WTC11 (cell line): ENCODE measurements around the gene LRRN1. TPM values are rescaled to one million over a fixed set of nuclear protein-coding genes. Genes with fewer than 3 reads are reported as not detected.

Experiments
- ATAC-seq: fragments of 200-7000 bp; cut with Tn5 transposase; 2 replicates; pipeline ENCODE4 v1.10.0; 2021; ENCODE audit warnings: mild to moderate bottlenecking, moderate library complexity
- CTCF ChIA-PET: fragments of 300-600 bp; sonication (Branson Sonifier 250); formaldehyde crosslinking; loops from one replicate; lab custom pipeline; 2021; ENCODE audit warnings: antibody characterized with exemption; lab: Charles Lee
- POLR2A ChIA-PET: fragments of 350-600 bp; sonication (Branson Sonifier 250); formaldehyde crosslinking; loops from one replicate; lab custom pipeline; 2021; ENCODE audit warnings: antibody characterized with exemption; lab: Charles Lee
- DNase-seq: peaks from one replicate; pipeline ENCODE4 v3.0.0; 2021; ENCODE audit warnings: low spot score
- H3K27ac Mint-ChIP-seq: 2 replicates; pipeline ENCODE4 v1.8.0; 2021; ENCODE audit warnings: mixed read lengths
- H3K27me3 Mint-ChIP-seq: 2 replicates; pipeline ENCODE4 v1.8.0; 2021; ENCODE audit warnings: low read depth, mild to moderate bottlenecking, moderate library complexity, mixed read lengths
- H3K36me3 Mint-ChIP-seq: 2 replicates; pipeline ENCODE4 v1.8.0; 2021; ENCODE audit warnings: mixed read lengths
- H3K4me1 Mint-ChIP-seq: 2 replicates; pipeline ENCODE4 v1.8.0; 2022; ENCODE audit warnings: mixed read lengths
- H3K4me3 Mint-ChIP-seq: 2 replicates; pipeline ENCODE4 v1.8.0; 2021; ENCODE audit warnings: mild to moderate bottlenecking, moderate library complexity, mixed read lengths
- H3K9me3 Mint-ChIP-seq: 2 replicates; pipeline ENCODE4 v1.8.0; 2021; ENCODE audit warnings: mixed read lengths
- AFF4 ChIP-seq: sonication (generic); formaldehyde crosslinking; IDR thresholded peaks from 2 replicates; pipeline ENCODE4 v1.8.1; 2023; ENCODE audit warnings: mild to moderate bottlenecking, missing genetic modification reagents, borderline replicate concordance
- AR ChIP-seq: fragments of 250-450 bp; sonication (Bioruptor Pico); IDR thresholded peaks from 2 replicates; pipeline ENCODE4 v1.9.0; 2021; ENCODE audit warnings: mild to moderate bottlenecking
- CBFB ChIP-seq: sonication (generic); formaldehyde crosslinking; IDR thresholded peaks from 2 replicates; pipeline ENCODE4 v1.8.1; 2022; ENCODE audit warnings: mild to moderate bottlenecking, low read depth, missing genetic modification reagents
- CTCF ChIP-seq: fragments of 200-600 bp; IDR thresholded peaks from 2 replicates; pipeline ENCODE4 v1.8.0; 2022; ENCODE audit warnings: antibody characterized with exemption
- E2F4 ChIP-seq: sonication (generic); formaldehyde crosslinking; IDR thresholded peaks from 2 replicates; pipeline ENCODE4 v1.8.1; 2022; ENCODE audit warnings: low read depth, mild to moderate bottlenecking, moderate library complexity, missing genetic modification reagents, borderline replicate concordance
- ERG ChIP-seq: fragments of 250-450 bp; sonication (Bioruptor Pico); IDR thresholded peaks from 2 replicates; pipeline ENCODE4 v1.8.0; 2021; ENCODE audit warnings: mild to moderate bottlenecking
- ESRRA ChIP-seq: sonication (generic); formaldehyde crosslinking; IDR thresholded peaks from 2 replicates; pipeline ENCODE4 v1.8.1; 2022; ENCODE audit warnings: mild to moderate bottlenecking, missing genetic modification reagents, borderline replicate concordance
- FOXP4 ChIP-seq: sonication (generic); formaldehyde crosslinking; IDR thresholded peaks from 2 replicates; pipeline ENCODE4 v1.8.0; 2022; ENCODE audit warnings: mild to moderate bottlenecking, missing genetic modification reagents
- GABPB1 ChIP-seq: sonication (generic); formaldehyde crosslinking; IDR thresholded peaks from 2 replicates; pipeline ENCODE4 v1.8.1; 2023; ENCODE audit warnings: mild to moderate bottlenecking, missing genetic modification reagents
- JAZF1 ChIP-seq: fragments of 250-450 bp; sonication (Bioruptor Pico); IDR thresholded peaks from 2 replicates; pipeline ENCODE4 v1.9.0; 2021; ENCODE audit warnings: moderate library complexity, mild to moderate bottlenecking, inconsistent platforms
- KAT7 ChIP-seq: sonication (generic); formaldehyde crosslinking; IDR thresholded peaks from 2 replicates; pipeline ENCODE4 v1.8.1; 2023; ENCODE audit warnings: missing genetic modification reagents, mild to moderate bottlenecking, borderline replicate concordance
- MXD4 ChIP-seq: fragments of 250-450 bp; sonication (Bioruptor Pico); IDR thresholded peaks from 2 replicates; pipeline ENCODE4 v1.8.0; 2021; ENCODE audit warnings: mild to moderate bottlenecking, moderate library complexity, borderline replicate concordance
- NR1H2 ChIP-seq: sonication (generic); formaldehyde crosslinking; IDR thresholded peaks from 2 replicates; pipeline ENCODE4 v1.9.0; 2021; ENCODE audit warnings: mild to moderate bottlenecking, moderate library complexity, missing genetic modification reagents
- PREB ChIP-seq: sonication (generic); formaldehyde crosslinking; IDR thresholded peaks from 2 replicates; pipeline ENCODE4 v1.8.1; 2022; ENCODE audit warnings: mild to moderate bottlenecking, missing genetic modification reagents, moderate library complexity, borderline replicate concordance
- SOX15 ChIP-seq: fragments of 250-450 bp; sonication (Bioruptor Pico); IDR thresholded peaks from 2 replicates; pipeline ENCODE4 v1.9.0; 2021; ENCODE audit warnings: mild to moderate bottlenecking
- ZBTB21 ChIP-seq: sonication (generic); formaldehyde crosslinking; IDR thresholded peaks from 2 replicates; pipeline ENCODE4 v1.8.1; 2023; ENCODE audit warnings: mild to moderate bottlenecking, missing genetic modification reagents, borderline replicate concordance
- ZMAT4 ChIP-seq: fragments of 250-450 bp; sonication (Bioruptor Pico); IDR thresholded peaks from 2 replicates; pipeline ENCODE4 v1.9.0; 2021; ENCODE audit warnings: mild to moderate bottlenecking
- ZNF263 ChIP-seq: sonication (generic); formaldehyde crosslinking; IDR thresholded peaks from 2 replicates; pipeline ENCODE4 v1.8.1; 2022; ENCODE audit warnings: low read depth, mild to moderate bottlenecking, moderate library complexity, missing genetic modification reagents
- ZNF281 ChIP-seq: sonication (generic); formaldehyde crosslinking; IDR thresholded peaks from 2 replicates; pipeline ENCODE4 v1.8.0; 2023; ENCODE audit warnings: mild to moderate bottlenecking, missing genetic modification reagents
- total RNA-seq: library from RNA; stranded (reverse); gene quantifications from 3 replicates; pipeline ENCODE4 v1.2.3, GENCODE V29; 2021

The LRRN1 gene
- total RNA-seq, 1 experiment from 2014 or later, result 114 TPM

- no peak for DNase-seq
- ATAC-seq, result no peak
- Mint-ChIP-seq H3K4me1 (peaks cover 23% of the 10 kb centered on the region), H3K27ac (no peak overlapping the region), H3K4me3 (no peak overlapping the region), H3K9me3 (peaks cover 50% of the 10 kb centered on the region), H3K27me3 (peaks cover 3% of the 10 kb centered on the region; the same call in 1 of the 2 replicates), H3K36me3 (peaks cover 22% of the 10 kb centered on the region)
- CTCF ChIA-PET, result no interaction called here
- POLR2A ChIA-PET, result no interaction called here
- TF ChIP-seq GABPB1 (no peak), KAT7 (CRISPR knock-in tag) (no peak), CBFB (CRISPR knock-in tag) (no peak), MXD4 (CRISPR knock-in tag) (no peak), ESRRA (no peak), AR (no peak), CTCF (no peak), NR1H2 (CRISPR knock-in tag) (no peak), E2F4 (no peak), AFF4 (no peak), SOX15 (no peak), ERG (CRISPR knock-in tag) (no peak), PREB (CRISPR knock-in tag) (no peak), ZMAT4 (CRISPR knock-in tag) (no peak), ZNF263 (CRISPR knock-in tag) (no peak), FOXP4 (CRISPR knock-in tag) (no peak), ZNF281 (no peak), ZBTB21 (no peak), JAZF1 (CRISPR knock-in tag) (no peak)
These were observed 33.6 kb upstream of the LRRN1 start for GRCh38 chr3:3765661-3766060.
